HUES64 (cell line): ENCODE results near the gene SLC1A5.

Experiments
- H3K27ac ChIP-seq: 2 replicates; pipeline ENCODE4 v1.7.0; 2013; ENCODE audit warnings: low read depth, low read length, inconsistent platforms
- H3K27me3 ChIP-seq: 2 replicates; pipeline ENCODE4 v1.6.1; 2013; ENCODE audit warnings: mild to moderate bottlenecking, low read length; ENCODE audit not compliant: insufficient read depth
- H3K36me3 ChIP-seq: 2 replicates; pipeline ENCODE4 v1.6.1; 2013; ENCODE audit warnings: mild to moderate bottlenecking, low read length; ENCODE audit not compliant: insufficient read depth
- H3K4me1 ChIP-seq: 2 replicates; pipeline ENCODE4 v1.6.1; 2013; ENCODE audit warnings: mild to moderate bottlenecking, low read length, moderate library complexity; ENCODE audit not compliant: insufficient read depth
- H3K4me3 ChIP-seq: 2 replicates; pipeline ENCODE4 v1.5.1; 2013; ENCODE audit warnings: mild to moderate bottlenecking, low read length, moderate library complexity
- H3K9ac ChIP-seq: 2 replicates; pipeline ENCODE4 v1.6.1; 2013; ENCODE audit warnings: mild to moderate bottlenecking, low read depth, low read length
- H3K9me3 ChIP-seq: 2 replicates; pipeline ENCODE4 v1.6.1; 2013; ENCODE audit warnings: low read depth, low read length; ENCODE audit not compliant: insufficient read depth
- WGBS: fragments of 150-250, 120-280 bp; methylation state at CpG from one replicate; pipeline ENCODE4 v1.1.7; 2013; ENCODE audit warnings: missing lambda C conversion rate; 5-methylcytosine and 5-hydroxymethylcytosine counted together

SLC1A5 gene

GRCh38 chr19:46755077-46755852, 33.1 kb downstream of the SLC1A5 start:
- H3K4me3 ChIP-seq = no peak overlapping the region
- H3K27me3 ChIP-seq = no peaks in the 10 kb centered on the region
- WGBS = 96% methylated on average over 39 of the region's 39 CpGs
- no peak overlapping the region for H3K9ac ChIP-seq
- H3K9me3 ChIP-seq = no peaks in the 10 kb centered on the region
- no peaks in the 10 kb centered on the region for H3K4me1 ChIP-seq
- peaks cover 36% of the 10 kb centered on the region for H3K36me3 ChIP-seq
- H3K27ac ChIP-seq = no peak overlapping the region

DNA sequence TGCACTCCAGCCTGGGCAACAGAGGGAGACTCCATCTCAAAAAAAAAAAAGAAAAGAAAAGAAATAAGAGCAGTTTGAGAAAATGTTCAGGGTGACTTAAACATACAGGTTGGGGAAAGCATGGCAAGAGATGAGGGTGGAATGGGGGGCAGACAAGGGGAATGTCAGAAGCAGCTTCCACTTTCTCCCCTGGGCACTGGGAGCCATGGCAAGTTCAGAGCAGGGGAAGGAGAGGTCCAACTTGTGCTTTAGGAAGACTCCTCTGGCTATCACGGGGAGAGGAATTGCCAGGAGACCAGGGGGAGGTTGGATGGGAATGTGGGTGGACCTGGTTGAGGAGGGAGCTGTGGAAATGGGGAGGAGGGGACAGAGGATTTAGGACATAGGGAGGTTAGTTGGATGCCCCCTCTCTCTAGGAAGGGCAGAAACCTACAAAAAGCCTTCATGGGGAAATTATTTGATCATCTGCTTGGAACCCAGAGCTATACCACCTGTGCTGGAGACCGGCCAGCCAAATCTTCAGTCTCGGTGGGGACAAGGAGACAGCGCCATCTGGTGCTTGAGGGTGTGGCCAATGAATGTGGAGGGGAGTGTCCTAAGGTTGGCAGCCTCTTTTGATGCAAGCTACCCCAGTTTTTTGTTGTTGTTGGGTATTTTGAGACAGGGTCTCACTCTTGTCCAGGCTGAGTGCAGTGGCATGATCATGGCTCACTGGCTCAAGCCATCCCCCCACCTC, 34.8 kb downstream of the SLC1A5 start:
- H3K9me3 ChIP-seq = no peaks in the 10 kb centered on the region
- no peak overlapping the region for H3K27ac ChIP-seq
- WGBS = 57% methylated on average over 4 of the region's 4 CpGs

DNA sequence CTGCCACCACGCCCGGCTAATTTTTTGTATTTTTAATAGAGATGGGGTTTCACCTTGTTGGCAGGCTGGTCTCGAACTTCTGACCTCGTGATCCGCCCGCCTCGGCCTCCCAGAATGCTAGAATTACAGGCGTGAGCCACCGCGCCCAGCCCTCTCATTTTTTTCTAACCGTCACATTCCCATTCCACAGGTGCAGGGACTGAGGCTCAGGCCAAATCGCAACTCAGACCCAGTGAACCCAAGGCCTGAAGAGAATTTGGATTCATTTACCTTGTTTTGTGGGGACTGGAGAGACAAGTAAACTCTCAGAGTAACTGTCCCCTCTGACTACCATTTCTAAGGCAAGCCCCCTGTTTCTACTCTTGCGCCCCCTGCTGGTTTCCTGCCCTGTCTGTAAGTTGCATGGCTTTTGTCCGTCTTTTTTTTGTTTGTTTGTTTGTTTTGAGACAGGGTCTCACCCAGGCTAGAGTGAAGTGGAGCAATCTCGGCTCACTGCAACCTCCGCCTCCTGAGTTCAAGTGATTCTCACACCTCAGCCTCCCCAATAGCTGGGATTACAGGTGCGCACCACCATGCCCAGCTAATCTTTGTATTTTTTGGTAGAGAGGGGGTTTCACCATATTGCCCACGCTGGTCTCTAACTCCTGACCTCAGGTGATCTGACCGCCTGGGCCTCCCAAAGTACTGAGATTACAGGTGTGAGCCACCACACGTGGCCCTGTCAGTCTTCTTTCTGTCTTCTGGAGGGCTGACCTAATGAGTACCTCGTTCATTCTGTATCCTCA, 39.9 kb downstream of the SLC1A5 start:
- Histone ChIP-seq H3K4me1 (peaks cover 10% of the 10 kb centered on the region), H3K27me3 (no peaks in the 10 kb centered on the region), H3K36me3 (peaks cover 23% of the 10 kb centered on the region), H3K9me3 (no peaks in the 10 kb centered on the region), H3K9ac (no peak overlapping the region), H3K27ac (no peak overlapping the region), H3K4me3 (no peak overlapping the region)
- WGBS = 86% methylated on average over 21 of the region's 21 CpGs

More for the DNA sequence above, 34.8 kb downstream of the SLC1A5 start:
- H3K4me3 ChIP-seq = no peak overlapping the region
- H3K27me3 ChIP-seq = no peaks in the 10 kb centered on the region
- H3K4me1 ChIP-seq = no peaks in the 10 kb centered on the region
- peaks cover 43% of the 10 kb centered on the region for H3K36me3 ChIP-seq
- no peak overlapping the region for H3K9ac ChIP-seq

DNA sequence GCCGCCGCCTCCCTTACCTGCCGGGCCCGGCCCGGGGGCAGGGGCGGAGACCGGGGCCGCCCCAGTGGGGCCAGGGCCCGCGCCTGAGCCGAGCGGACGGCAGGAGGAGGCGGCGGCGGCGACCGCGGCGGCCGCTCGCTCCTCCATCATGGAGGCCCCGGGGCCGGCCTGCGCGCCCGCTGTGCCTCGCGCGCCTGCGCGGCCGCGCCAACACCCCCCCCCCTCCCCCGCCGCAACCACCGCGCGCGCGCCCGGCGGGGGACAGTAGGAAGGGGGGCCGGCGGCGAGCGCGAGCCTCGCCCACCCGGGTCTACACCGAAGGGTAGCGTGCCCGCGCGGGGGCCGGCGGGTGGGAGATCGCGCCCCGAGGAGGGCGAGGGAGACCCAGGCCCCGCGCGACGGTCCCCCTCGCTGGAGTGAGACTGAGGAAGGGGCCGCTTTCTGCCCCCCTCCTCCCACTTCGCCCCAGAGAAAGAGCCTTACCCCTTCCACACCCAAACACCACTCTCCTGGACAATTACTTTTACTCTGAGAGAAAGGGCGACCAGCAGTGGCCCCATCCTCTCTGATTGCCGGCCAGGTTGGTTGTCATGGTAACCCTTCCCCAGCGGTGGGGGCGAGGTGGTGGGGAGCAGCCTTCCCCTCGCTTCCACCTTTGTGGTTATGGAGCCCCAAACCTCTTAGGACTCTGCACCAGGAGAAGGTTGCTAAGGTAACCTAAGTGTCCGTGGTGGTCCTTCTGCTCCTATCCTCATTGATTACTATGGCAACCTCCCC, 41.9 kb downstream of the SLC1A5 start, which contains the start of gene STRN4:
Gene STRN4, minus strand, starts transcription at position 170 of the 777 bp plus-strand sequence. Its CDS starts 20 bp downstream, at position 150.
- peak within 1 kb of the TSS; percentile 97 for H3K9ac ChIP-seq
- no peaks in the 10 kb centered on the region for H3K9me3 ChIP-seq
- H3K4me3 ChIP-seq = peak within 1 kb of the TSS; percentile 99
- WGBS = 1% methylated on average over 71 of the region's 74 CpGs
- H3K27ac ChIP-seq = peak within 1 kb of the TSS; percentile 93
- no peaks in the 10 kb centered on the region for H3K27me3 ChIP-seq
- H3K4me1 ChIP-seq = peaks cover 14% of the 10 kb centered on the region
- H3K36me3 ChIP-seq = peaks cover 20% of the 10 kb centered on the region

DNA sequence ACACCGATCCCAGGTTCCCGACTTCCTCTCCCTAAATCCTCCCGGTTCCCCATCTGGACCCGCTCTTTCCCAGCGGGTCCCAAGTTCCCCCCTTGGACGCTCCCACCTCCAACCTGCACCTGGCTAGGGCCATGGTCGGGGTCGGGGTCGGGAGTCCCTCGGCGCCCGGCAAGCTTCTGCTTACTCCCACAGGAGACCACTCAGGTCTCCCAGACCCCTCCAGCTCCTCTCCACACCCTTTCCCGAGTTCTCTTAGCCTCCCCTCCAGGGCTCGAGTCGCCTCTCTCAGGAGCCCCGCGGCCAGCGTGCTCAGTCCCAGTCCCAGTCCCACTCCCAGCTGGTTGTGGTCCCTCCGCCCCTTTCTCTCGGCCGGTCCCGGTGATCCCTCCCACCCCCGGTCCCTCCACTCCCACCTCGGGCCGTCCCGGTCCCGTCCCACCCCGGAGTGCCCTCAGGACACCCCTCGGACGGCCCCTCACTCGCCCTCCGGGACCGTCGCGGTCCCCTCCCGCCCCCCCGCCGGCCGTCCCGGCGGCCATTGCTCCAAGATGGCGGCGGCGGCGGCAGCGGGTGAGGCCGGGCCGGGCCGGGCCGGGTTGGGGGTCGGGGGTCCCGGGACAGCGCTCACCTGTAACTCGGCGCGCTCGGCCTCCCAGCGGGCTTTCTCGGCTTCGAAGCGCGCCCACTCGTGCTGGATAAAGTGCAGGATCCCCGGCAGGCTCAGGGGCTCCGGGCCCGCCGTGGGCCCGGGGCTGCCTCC, 42.7 kb downstream of the SLC1A5 start, which contains the start of gene FKRP:
Gene FKRP, plus strand, starts transcription at position 537 of the 760 bp plus-strand sequence. CDS start 9,394 bp downstream, outside the sequence.
- Histone ChIP-seq H3K4me1 (peaks cover 14% of the 10 kb centered on the region), H3K36me3 (peaks cover 15% of the 10 kb centered on the region), H3K27me3 (no peaks in the 10 kb centered on the region), H3K27ac (peak within 1 kb of the TSS; percentile 93), H3K9ac (peak within 1 kb of the TSS; percentile 97), H3K9me3 (no peaks in the 10 kb centered on the region), H3K4me3 (peak within 1 kb of the TSS; percentile 99)
- WGBS = under 1% methylated on average over 68 of the region's 68 CpGs

GRCh38 chr19:46745030-46745429, 43.4 kb downstream of the SLC1A5 start:
- H3K9me3 ChIP-seq = no peaks in the 10 kb centered on the region
- H3K27ac ChIP-seq = no peak overlapping the region
- H3K27me3 ChIP-seq = no peaks in the 10 kb centered on the region
- H3K9ac ChIP-seq = peak overlapping the region; percentile 97
- H3K4me3 ChIP-seq = peak overlapping the region; percentile 99
- peaks cover 16% of the 10 kb centered on the region for H3K36me3 ChIP-seq
- H3K4me1 ChIP-seq = peaks cover 14% of the 10 kb centered on the region
- 42% methylated on average over 8 of the region's 8 CpGs for WGBS

DNA sequence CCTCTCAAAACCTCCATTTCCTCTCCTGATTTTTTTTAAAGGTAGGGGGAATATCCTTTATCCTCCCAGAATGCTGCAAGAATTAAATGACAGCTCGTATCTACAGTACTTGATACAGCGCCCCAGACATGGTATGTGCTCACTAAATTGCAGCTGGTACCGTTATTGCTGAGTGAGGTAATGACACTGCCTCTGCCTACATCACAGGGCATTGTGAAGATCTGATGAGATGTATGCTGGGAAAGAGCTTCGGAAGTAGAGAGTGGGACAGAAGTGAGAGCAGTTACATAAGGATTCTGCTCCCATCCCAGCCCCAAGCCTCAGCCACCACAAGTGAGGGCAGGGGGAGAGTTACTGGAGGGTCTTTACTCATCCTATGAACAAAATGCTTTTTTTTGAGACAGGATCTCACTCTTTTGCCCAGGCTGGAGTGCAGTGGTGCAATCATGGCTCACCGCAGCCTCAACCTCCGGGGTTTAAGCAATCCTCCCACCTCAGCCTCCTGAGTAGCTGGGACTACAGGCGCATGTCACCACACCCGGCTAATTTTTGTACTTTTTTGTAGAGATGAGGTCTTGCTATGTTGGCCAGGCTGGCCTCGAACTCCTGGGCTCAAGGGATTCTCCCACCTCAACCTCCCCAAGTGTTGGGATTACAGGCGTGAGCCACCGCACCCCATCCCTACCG, 44.2 kb downstream of the SLC1A5 start:
- Histone ChIP-seq H3K27ac (no peak overlapping the region), H3K9ac (no peak overlapping the region), H3K4me3 (peak overlapping the region; percentile 99), H3K27me3 (no peaks in the 10 kb centered on the region), H3K36me3 (peaks cover 21% of the 10 kb centered on the region), H3K9me3 (no peaks in the 10 kb centered on the region), H3K4me1 (peaks cover 14% of the 10 kb centered on the region)
- 91% methylated on average over 12 of the region's 12 CpGs for WGBS

- Histone ChIP-seq H3K4me1 (peaks cover 14% of the 10 kb centered on the region), H3K27ac (no peak overlapping the region), H3K9ac (no peak overlapping the region), H3K36me3 (peaks cover 26% of the 10 kb centered on the region), H3K4me3 (no peak overlapping the region), H3K9me3 (no peaks in the 10 kb centered on the region), H3K27me3 (no peaks in the 10 kb centered on the region)
- WGBS = 84% methylated on average over 4 of the region's 4 CpGs
Observed at GRCh38 chr19:46742926-46743480, 45.4 kb downstream of the SLC1A5 start.

DNA sequence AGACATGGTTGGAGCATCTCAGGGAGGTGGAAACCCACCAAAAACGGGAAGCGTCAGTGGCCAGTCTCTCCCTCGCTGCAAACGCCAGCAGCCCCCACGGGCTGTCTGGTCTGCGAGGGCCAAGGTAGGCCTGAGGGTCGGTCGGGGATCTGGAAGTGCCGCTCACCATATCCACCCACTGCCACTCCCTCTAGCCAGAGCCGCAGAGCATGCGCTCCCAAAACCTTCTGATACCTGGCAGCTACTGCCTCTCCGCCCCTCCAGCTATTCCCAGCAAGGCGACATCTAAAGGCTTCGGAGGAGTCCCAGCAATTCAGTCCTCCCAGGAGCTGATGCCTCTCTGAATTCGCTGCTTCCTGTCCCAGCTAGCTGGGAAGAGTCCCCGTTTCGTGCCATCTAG, 46.9 kb downstream of the SLC1A5 start:
- no peak overlapping the region for H3K9ac ChIP-seq
- H3K36me3 ChIP-seq = peaks cover 41% of the 10 kb centered on the region

More for the DNA sequence above, 46.9 kb downstream of the SLC1A5 start:
- peaks cover 10% of the 10 kb centered on the region; the same call in 1 of the 2 replicates for H3K4me1 ChIP-seq
- no peak overlapping the region for H3K4me3 ChIP-seq
- H3K27ac ChIP-seq = no peak overlapping the region
- H3K9me3 ChIP-seq = no peaks in the 10 kb centered on the region
- 82% methylated on average over 17 of the region's 17 CpGs for WGBS
- no peaks in the 10 kb centered on the region for H3K27me3 ChIP-seq
